GM12878 (cell line): ENCODE data around the gene ESRRB. TPM values are rescaled to one million over a fixed set of nuclear protein-coding genes. Genes with fewer than 3 reads are reported as not detected.

Experiments used
- CEBPB ChIP-seq, 2 experiments: fragments of 150-350 bp in 1 of 2; IDR thresholded peaks; 2 replicates each; pipeline ENCODE4 v1.6.1; 2012 to 2014; ENCODE audit warnings: low read depth in 2 of 2, low read length in 2 of 2, borderline replicate concordance in 1 of 2, inconsistent platforms in 1 of 2
- ELK1 ChIP-seq: IDR thresholded peaks from 2 replicates; pipeline ENCODE4 v1.6.1; 2012; ENCODE audit warnings: low read depth, low read length, improper control_type of control experiment
- ESRRA ChIP-seq: IDR thresholded peaks from 2 replicates; pipeline ENCODE4 v1.6.1; 2012; ENCODE audit warnings: mild to moderate bottlenecking, low read length, improper control_type of control experiment
- JUND ChIP-seq: IDR thresholded peaks from 2 replicates; pipeline ENCODE4 v1.6.1; 2012; ENCODE audit warnings: low read depth, mild to moderate bottlenecking, low read length, improper control_type of control experiment, moderate library complexity
- MEF2A ChIP-seq: IDR thresholded peaks from 2 replicates; pipeline ENCODE4 v1.6.1; 2011; ENCODE audit warnings: low read depth, mild to moderate bottlenecking, low read length, moderate library complexity; ENCODE audit not compliant: insufficient read depth
- PBX3 ChIP-seq: IDR thresholded peaks from 2 replicates; pipeline ENCODE4 v1.6.1; 2011; ENCODE audit warnings: mild to moderate bottlenecking, low read depth, low read length, moderate library complexity; ENCODE audit not compliant: insufficient replicate concordance
- RAD51 ChIP-seq: fragments of 450-650 bp; IDR thresholded peaks from 2 replicates; pipeline ENCODE4 v1.6.1; 2016; ENCODE audit warnings: moderate library complexity, mild to moderate bottlenecking, inconsistent platforms
- ZBTB4 ChIP-seq: fragments of 450-650 bp; formaldehyde crosslinking; IDR thresholded peaks from 2 replicates; pipeline ENCODE4 v1.4.0; 2022; ENCODE audit warnings: mild to moderate bottlenecking, moderate library complexity
- ZNF24 ChIP-seq: fragments of 450-650 bp; IDR thresholded peaks from 2 replicates; pipeline ENCODE4 v1.6.1; 2017; ENCODE audit warnings: antibody characterized with exemption, mild to moderate bottlenecking
- ZNF384 ChIP-seq: IDR thresholded peaks from 2 replicates; pipeline ENCODE4 v1.6.1; 2012; ENCODE audit warnings: low read depth, mild to moderate bottlenecking, low read length, improper control_type of control experiment, borderline replicate concordance
- ZSCAN29 ChIP-seq: fragments of 450-650 bp; IDR thresholded peaks from 2 replicates; pipeline ENCODE4 v1.6.1; 2017; ENCODE audit warnings: mild to moderate bottlenecking, moderate library complexity
- polyA plus RNA-seq, 11 experiments: library from polyadenylated mRNA; depleted of rRNA in 4 of 11; unstranded in 6 of 11; stranded (reverse) in 5 of 11; fragments of >200 nt; fragmentation: Nextera tagmentation in 4 of 11; fragmentation: Illumina TruSeq in 1 of 11; extraction: Ambion mirVana in 4 of 11; extraction: Trizol in 1 of 11; gene quantifications; 1 replicate in 1 of 11; 2 replicates in 10 of 11; pipeline versions ENCODE4 v1.2.1 to v1.2.3, GENCODE V29; 2011 to 2016; ENCODE audit warnings: inconsistent platforms in 2 of 11, missing spikeins in 2 of 11, low read depth in 1 of 11
- total RNA-seq, 4 experiments: library from RNA; depleted of rRNA in 3 of 4; stranded (reverse); fragments of >200 nt in 3 of 4; fragmentation: Illumina TruSeq in 1 of 4; extraction: Trizol in 1 of 4; gene quantifications; 2 replicates each; pipeline versions ENCODE4 v1.2.1 to v1.2.3, GENCODE V29; 2013 to 2021
- TF ChIP-seq, protein P1 (sequence below): IDR thresholded peaks from 2 replicates; pipeline ENCODE4 v1.6.1; 2012; ENCODE audit warnings: low read depth, low read length, improper control_type of control experiment
- TF ChIP-seq, protein P2 (sequence below): fragments of 450-650 bp; IDR thresholded peaks from 2 replicates; pipeline ENCODE4 v1.6.1; 2017; ENCODE audit warnings: mild to moderate bottlenecking, moderate library complexity
- TF ChIP-seq, protein P3 (sequence below): IDR thresholded peaks from 2 replicates; pipeline ENCODE4 v1.6.1; 2011; ENCODE audit warnings: low read depth, low read length, improper control_type of control experiment, borderline replicate concordance

ESRRB gene
- total and polyA plus RNA-seq, 10 of the 15 experiments (the other 5 are each of a cell fraction or from before 2014, with no cell fraction given): 0.03 to 0.73 (median 0.11) TPM; not detected in 6

DNA sequence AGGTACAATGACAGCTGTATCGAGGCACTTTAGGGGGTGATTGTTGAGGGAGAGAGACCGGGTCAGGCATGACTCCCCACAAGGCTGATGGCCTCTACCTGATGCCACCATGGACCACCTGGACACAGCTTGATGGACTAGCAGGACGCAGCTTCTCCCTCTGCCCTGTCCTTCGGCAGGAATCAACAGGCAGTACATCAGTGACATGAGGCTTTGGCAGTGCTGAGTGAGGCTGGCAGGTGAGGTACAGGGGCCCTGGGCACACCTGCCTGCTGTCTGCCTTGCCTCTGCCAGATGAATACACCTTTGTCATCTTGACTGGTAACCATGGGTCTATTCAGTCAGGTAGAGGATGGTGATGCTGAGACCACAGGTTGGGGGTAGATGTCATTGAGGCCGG, 25.3 kb upstream of the ESRRB start (continued):
- TF ChIP-seq, protein P1, sequence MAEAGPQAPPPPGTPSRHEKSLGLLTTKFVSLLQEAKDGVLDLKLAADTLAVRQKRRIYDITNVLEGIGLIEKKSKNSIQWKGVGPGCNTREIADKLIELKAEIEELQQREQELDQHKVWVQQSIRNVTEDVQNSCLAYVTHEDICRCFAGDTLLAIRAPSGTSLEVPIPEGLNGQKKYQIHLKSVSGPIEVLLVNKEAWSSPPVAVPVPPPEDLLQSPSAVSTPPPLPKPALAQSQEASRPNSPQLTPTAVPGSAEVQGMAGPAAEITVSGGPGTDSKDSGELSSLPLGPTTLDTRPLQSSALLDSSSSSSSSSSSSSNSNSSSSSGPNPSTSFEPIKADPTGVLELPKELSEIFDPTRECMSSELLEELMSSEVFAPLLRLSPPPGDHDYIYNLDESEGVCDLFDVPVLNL: no peak
- TF ChIP-seq ZBTB4 (no peak), ELK1 (no peak), PBX3 (no peak), ZNF384 (no peak), ESRRA (no peak), RAD51 (no peak), ZNF24 (no peak), MEF2A (no peak), JUND (no peak), ZSCAN29 (no peak), CEBPB (IDR thresholded peaks at IDR 0.05; ENCODE audit: borderline replicate concordance in 1 of 2, low read depth in 2 of 2, low read length in 2 of 2) (no peak)
- TF ChIP-seq, protein P2, sequence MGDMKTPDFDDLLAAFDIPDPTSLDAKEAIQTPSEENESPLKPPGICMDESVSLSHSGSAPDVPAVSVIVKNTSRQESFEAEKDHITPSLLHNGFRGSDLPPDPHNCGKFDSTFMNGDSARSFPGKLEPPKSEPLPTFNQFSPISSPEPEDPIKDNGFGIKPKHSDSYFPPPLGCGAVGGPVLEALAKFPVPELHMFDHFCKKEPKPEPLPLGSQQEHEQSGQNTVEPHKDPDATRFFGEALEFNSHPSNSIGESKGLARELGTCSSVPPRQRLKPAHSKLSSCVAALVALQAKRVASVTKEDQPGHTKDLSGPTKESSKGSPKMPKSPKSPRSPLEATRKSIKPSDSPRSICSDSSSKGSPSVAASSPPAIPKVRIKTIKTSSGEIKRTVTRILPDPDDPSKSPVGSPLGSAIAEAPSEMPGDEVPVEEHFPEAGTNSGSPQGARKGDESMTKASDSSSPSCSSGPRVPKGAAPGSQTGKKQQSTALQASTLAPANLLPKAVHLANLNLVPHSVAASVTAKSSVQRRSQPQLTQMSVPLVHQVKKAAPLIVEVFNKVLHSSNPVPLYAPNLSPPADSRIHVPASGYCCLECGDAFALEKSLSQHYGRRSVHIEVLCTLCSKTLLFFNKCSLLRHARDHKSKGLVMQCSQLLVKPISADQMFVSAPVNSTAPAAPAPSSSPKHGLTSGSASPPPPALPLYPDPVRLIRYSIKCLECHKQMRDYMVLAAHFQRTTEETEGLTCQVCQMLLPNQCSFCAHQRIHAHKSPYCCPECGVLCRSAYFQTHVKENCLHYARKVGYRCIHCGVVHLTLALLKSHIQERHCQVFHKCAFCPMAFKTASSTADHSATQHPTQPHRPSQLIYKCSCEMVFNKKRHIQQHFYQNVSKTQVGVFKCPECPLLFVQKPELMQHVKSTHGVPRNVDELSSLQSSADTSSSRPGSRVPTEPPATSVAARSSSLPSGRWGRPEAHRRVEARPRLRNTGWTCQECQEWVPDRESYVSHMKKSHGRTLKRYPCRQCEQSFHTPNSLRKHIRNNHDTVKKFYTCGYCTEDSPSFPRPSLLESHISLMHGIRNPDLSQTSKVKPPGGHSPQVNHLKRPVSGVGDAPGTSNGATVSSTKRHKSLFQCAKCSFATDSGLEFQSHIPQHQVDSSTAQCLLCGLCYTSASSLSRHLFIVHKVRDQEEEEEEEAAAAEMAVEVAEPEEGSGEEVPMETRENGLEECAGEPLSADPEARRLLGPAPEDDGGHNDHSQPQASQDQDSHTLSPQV: no peak
- TF ChIP-seq, protein P3, sequence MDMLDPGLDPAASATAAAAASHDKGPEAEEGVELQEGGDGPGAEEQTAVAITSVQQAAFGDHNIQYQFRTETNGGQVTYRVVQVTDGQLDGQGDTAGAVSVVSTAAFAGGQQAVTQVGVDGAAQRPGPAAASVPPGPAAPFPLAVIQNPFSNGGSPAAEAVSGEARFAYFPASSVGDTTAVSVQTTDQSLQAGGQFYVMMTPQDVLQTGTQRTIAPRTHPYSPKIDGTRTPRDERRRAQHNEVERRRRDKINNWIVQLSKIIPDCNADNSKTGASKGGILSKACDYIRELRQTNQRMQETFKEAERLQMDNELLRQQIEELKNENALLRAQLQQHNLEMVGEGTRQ: no peak
